ENCODE results near the gene HEPN1.

DNA sequence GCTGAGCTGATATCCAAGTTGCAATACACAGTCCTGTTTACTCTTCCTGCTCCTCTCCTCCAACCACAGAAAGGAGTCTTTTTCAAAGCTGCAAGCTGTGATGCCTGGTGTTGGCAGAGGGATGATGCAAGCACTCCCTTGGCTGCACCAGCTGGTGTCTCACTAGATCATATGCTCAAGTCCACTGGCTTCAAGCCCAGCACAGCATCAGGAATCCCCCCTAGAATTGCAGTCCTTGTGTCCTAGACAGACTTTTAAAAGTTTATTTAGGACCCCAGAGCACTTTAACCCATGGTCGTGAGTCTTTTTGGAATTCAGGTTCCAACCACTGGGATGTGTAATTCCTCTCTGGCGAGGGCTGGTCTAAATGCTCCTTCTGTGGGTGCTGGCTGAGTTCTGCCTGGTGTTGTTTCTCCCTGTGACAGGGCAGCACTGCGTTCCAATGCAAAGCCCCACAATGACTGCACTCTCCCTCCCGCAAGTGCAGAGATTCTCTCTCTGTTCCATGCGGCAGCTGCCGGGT is 1.9 kb upstream of the HEPN1 start:
- no peak for TF ChIP-seq POLR2AphosphoS5 (IDR thresholded peaks at IDR 0.05)
- TF ChIP-seq, protein P1, sequence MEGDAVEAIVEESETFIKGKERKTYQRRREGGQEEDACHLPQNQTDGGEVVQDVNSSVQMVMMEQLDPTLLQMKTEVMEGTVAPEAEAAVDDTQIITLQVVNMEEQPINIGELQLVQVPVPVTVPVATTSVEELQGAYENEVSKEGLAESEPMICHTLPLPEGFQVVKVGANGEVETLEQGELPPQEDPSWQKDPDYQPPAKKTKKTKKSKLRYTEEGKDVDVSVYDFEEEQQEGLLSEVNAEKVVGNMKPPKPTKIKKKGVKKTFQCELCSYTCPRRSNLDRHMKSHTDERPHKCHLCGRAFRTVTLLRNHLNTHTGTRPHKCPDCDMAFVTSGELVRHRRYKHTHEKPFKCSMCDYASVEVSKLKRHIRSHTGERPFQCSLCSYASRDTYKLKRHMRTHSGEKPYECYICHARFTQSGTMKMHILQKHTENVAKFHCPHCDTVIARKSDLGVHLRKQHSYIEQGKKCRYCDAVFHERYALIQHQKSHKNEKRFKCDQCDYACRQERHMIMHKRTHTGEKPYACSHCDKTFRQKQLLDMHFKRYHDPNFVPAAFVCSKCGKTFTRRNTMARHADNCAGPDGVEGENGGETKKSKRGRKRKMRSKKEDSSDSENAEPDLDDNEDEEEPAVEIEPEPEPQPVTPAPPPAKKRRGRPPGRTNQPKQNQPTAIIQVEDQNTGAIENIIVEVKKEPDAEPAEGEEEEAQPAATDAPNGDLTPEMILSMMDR (IDR thresholded peaks at IDR 0.05), result no peak
- no peak for TF ChIP-seq POLR2A (IDR thresholded peaks at IDR 0.05)

Measured in prostate gland (tissue), 2 donors.